ENCODE measurements around the gene ARHGEF19.
"Not testable (repeated sequence)": the region's sequence is repeated elsewhere in the genome, so short reads cannot be mapped to it uniquely, and the experiment has no call there.

ARHGEF19 gene
- total RNA-seq, result 8.1 to 11.1 (median 9.3) reads per million in 3 donors

DNA sequence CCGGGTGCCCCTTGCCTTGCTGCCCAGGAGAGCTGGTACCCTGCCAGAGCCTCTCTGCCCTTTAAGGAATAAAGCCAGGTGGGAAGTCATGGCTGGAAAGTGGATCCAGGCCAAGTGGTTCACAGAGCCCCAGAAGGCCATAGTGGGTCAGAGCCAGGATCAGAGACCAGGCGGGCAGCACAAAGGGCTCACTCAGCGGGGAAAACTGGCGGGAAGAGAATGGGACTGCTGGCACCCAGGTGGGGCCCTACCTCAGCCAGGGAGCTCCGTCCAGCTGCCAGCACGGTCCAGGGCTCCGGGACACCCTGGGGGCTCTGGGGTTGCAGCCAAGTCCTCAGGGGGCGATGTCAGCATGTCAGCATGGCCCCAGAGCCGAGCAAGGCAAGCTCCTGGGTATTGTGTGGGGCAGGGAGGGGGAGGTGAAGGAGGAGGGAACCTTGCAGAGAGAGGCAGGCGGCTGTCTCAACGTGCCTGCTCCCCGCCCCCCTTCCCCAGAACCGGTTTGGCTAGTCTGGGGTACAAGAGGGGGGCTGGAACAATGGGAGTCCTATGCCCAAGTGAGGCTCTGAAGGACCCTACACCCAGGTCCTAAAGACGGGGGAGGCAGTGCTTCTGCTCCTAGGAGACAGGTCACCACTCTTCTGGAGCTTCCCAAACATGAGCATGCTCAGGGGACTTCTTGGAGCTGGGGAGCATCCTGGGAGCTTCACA lies at the start of gene ARHGEF19:
Gene ARHGEF19, minus strand, starts transcription at position 402 of the 711 bp plus-strand sequence. CDS start 3,598 bp downstream, outside the sequence.
- Histone ChIP-seq H3K4me3 (ENCODE audit: insufficient read depth, low read depth, low read length, poor library complexity, severe bottlenecking) (no peak within 1 kb of the TSS), H3K9me3 (ENCODE audit: control insufficient read depth, low read length) (no peaks in the 10 kb centered on the region), H3K27ac (ENCODE audit: insufficient read depth, low read length, poor library complexity, severe bottlenecking) (no peak within 1 kb of the TSS), H3K36me3 (ENCODE audit: control insufficient read depth, insufficient read depth, low read length) (no peaks in the 10 kb centered on the region), H3K4me1 (ENCODE audit: control insufficient read depth, insufficient read depth, low read length, poor library complexity, severe bottlenecking) (peaks cover 15% of the 10 kb centered on the region), H3K27me3 (replicated peaks; ENCODE audit: control insufficient read depth, insufficient read depth, low read length, poor library complexity, severe bottlenecking) (no peaks in the 10 kb centered on the region)
- no peak for DNase-seq

DNA sequence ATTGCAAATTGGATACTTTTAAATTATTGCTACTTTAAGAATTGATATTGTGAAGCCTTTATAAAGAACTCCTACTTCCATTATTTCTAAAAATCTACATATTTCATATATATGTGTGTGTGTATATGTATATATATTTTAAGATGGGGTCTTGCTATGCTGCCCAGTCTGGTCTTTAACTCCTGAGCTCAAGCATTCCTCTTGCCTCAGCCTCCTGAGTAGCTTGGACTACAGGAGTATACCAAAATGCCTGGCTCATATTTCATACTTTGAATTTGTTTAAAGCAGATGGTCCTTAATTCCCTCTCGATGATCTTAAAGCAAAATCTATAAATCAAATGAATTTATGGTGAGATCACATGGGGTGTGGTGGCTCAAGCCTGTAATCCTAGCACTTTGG lies 49.6 kb upstream of the ARHGEF19 start:
- Histone ChIP-seq H3K36me3 (ENCODE audit: control insufficient read depth, insufficient read depth, low read length) (no peaks in the 10 kb centered on the region), H3K9me3 (ENCODE audit: control insufficient read depth, low read length) (no peaks in the 10 kb centered on the region), H3K27ac (ENCODE audit: insufficient read depth, low read length, poor library complexity, severe bottlenecking) (no peak overlapping the region), H3K27me3 (replicated peaks; ENCODE audit: control insufficient read depth, insufficient read depth, low read length, poor library complexity, severe bottlenecking) (no peaks in the 10 kb centered on the region), H3K4me3 (ENCODE audit: insufficient read depth, low read depth, low read length, poor library complexity, severe bottlenecking) (no peak overlapping the region), H3K4me1 (ENCODE audit: control insufficient read depth, insufficient read depth, low read length, poor library complexity, severe bottlenecking) (no peaks in the 10 kb centered on the region)
- DNase-seq, result no peak

DNA sequence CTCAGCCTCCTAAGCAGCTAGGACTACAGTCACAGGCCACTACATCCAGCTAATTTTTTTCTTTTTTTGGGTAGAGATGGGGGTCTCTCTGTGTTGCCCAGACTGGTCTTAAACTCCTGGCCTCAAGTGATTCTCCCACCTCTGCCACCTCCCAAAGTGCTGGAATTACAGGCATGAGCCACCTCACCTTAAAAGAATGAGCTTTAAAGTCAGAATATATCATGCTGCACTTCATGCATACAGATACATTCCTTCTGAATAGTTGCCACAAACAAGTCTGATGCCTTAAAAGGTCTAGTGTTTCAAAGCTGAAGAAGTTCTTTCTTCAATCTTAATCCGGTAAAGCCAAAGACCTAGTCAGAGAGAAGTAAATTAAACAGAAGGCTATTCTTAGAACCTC lies 48.4 kb upstream of the ARHGEF19 start:
- no peak overlapping the region for H3K27ac ChIP-seq (ENCODE audit: insufficient read depth, low read length, poor library complexity, severe bottlenecking)
- H3K27me3 ChIP-seq (replicated peaks; ENCODE audit: control insufficient read depth, insufficient read depth, low read length, poor library complexity, severe bottlenecking), result no peaks in the 10 kb centered on the region
- H3K9me3 ChIP-seq (ENCODE audit: control insufficient read depth, low read length), result no peaks in the 10 kb centered on the region
- DNase-seq, result no peak
- no peak overlapping the region for H3K4me3 ChIP-seq (ENCODE audit: insufficient read depth, low read depth, low read length, poor library complexity, severe bottlenecking)
- no peaks in the 10 kb centered on the region for H3K4me1 ChIP-seq (ENCODE audit: control insufficient read depth, insufficient read depth, low read length, poor library complexity, severe bottlenecking)
- H3K36me3 ChIP-seq (ENCODE audit: control insufficient read depth, insufficient read depth, low read length), result peaks cover 8% of the 10 kb centered on the region

DNA sequence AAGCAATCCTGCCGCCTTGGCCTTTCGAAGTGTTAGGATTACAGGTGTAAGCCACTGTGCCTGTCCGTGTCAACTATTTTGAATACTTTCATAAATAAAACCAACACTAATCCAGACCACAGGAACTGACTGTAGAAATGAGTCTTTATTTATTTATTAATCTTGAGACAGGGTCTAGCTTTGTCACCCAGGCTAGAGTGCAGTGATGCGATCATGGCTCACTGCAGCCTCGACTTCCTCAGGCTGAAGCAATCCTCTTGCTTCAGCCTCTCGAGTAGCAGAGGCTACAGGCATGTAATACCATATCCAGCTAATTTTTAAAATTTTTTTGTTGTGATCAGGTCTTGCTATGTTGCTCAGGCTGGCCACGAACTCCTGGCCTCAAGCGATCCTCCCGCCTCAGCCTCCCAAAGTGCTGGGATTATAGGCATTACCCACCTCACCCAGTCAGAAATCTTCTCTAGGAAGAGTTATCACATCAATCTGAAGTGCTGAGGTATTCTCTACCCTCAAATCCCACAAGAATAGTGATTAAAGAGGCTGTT lies 46.2 kb upstream of the ARHGEF19 start:
- no peak overlapping the region for H3K4me3 ChIP-seq (ENCODE audit: insufficient read depth, low read depth, low read length, poor library complexity, severe bottlenecking)
- no peaks in the 10 kb centered on the region for H3K4me1 ChIP-seq (ENCODE audit: control insufficient read depth, insufficient read depth, low read length, poor library complexity, severe bottlenecking)
- no peaks in the 10 kb centered on the region for H3K27me3 ChIP-seq (replicated peaks; ENCODE audit: control insufficient read depth, insufficient read depth, low read length, poor library complexity, severe bottlenecking)
- peaks cover 20% of the 10 kb centered on the region for H3K36me3 ChIP-seq (ENCODE audit: control insufficient read depth, insufficient read depth, low read length)
- H3K9me3 ChIP-seq (ENCODE audit: control insufficient read depth, low read length), result no peaks in the 10 kb centered on the region
- no peak overlapping the region for H3K27ac ChIP-seq (ENCODE audit: insufficient read depth, low read length, poor library complexity, severe bottlenecking)
- no peak for DNase-seq

DNA sequence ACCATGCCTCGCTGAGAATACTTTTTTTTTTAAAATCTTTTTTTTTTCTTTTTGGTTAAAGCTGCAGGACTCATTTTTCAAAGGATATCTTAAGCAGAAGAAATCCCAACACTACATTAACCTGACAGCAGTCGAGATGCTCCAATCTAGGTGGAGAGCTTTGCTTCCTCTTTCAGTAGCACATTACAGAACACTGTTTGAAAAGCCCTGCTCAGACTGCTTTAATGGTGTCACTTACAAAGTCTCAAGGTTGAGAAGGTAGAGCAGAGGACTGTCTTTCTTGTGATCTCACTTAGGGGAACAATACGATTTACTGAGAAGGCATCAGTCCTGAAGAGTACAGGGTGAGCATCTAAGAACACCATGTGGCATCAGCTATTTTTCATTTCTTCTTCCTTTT lies 45.5 kb upstream of the ARHGEF19 start:
- Histone ChIP-seq H3K27ac (ENCODE audit: insufficient read depth, low read length, poor library complexity, severe bottlenecking) (no peak overlapping the region), H3K4me3 (ENCODE audit: insufficient read depth, low read depth, low read length, poor library complexity, severe bottlenecking) (no peak overlapping the region), H3K36me3 (ENCODE audit: control insufficient read depth, insufficient read depth, low read length) (peaks cover 20% of the 10 kb centered on the region), H3K9me3 (ENCODE audit: control insufficient read depth, low read length) (no peaks in the 10 kb centered on the region), H3K27me3 (replicated peaks; ENCODE audit: control insufficient read depth, insufficient read depth, low read length, poor library complexity, severe bottlenecking) (no peaks in the 10 kb centered on the region), H3K4me1 (ENCODE audit: control insufficient read depth, insufficient read depth, low read length, poor library complexity, severe bottlenecking) (no peaks in the 10 kb centered on the region)
- DNase-seq, result no peak

DNA sequence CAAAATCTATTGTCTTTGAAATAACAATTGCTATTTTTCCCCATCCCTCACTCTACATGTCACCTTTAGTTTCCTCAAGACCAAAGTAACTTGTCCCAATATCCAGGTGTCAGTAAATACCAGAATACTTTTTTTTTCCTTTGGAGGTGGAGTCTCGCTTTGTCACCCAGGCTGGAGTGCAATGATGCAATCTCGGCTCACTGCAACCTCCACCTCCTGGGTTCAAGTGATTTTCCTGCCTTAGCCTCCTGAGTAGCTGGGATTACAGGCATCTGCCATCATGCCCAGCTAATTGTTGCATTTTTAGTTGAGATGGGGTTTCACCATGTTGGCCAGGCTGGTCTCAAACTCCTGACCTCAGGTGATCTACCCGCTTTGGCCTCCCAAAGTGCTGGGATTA lies 45.1 kb upstream of the ARHGEF19 start:
- not testable (repeated sequence) for H3K27me3 ChIP-seq (replicated peaks; ENCODE audit: control insufficient read depth, insufficient read depth, low read length, poor library complexity, severe bottlenecking); DNase-seq; H3K4me1 ChIP-seq (ENCODE audit: control insufficient read depth, insufficient read depth, low read length, poor library complexity, severe bottlenecking); H3K9me3 ChIP-seq (ENCODE audit: control insufficient read depth, low read length); H3K4me3 ChIP-seq (ENCODE audit: insufficient read depth, low read depth, low read length, poor library complexity, severe bottlenecking); H3K27ac ChIP-seq (ENCODE audit: insufficient read depth, low read length, poor library complexity, severe bottlenecking)
- H3K36me3 ChIP-seq (ENCODE audit: control insufficient read depth, insufficient read depth, low read length), result peaks cover 22% of the 10 kb centered on the region

DNA sequence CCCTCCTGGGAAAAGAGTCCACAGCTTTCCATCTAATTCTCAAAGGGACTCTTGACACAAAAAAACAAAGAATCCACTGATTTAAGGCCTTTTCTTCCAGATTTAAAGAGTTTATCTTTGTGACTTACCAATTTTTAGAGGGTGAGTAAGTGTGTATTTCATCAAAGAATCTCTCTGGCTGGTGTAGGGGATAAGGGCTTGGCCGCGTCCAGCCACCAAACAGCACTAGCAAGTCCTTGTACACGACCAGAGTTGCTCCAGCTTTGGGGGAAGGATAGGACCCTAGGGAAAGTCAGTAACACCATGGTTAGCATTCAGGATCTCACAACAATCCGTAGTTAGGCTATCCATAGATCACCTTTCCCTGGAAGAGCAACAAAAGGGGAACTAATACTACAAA lies 44.0 kb upstream of the ARHGEF19 start:
- Histone ChIP-seq H3K4me1 (ENCODE audit: control insufficient read depth, insufficient read depth, low read length, poor library complexity, severe bottlenecking) (no peaks in the 10 kb centered on the region), H3K27me3 (replicated peaks; ENCODE audit: control insufficient read depth, insufficient read depth, low read length, poor library complexity, severe bottlenecking) (no peaks in the 10 kb centered on the region), H3K27ac (ENCODE audit: insufficient read depth, low read length, poor library complexity, severe bottlenecking) (no peak overlapping the region), H3K9me3 (ENCODE audit: control insufficient read depth, low read length) (no peaks in the 10 kb centered on the region), H3K4me3 (ENCODE audit: insufficient read depth, low read depth, low read length, poor library complexity, severe bottlenecking) (no peak overlapping the region), H3K36me3 (ENCODE audit: control insufficient read depth, insufficient read depth, low read length) (peaks cover 31% of the 10 kb centered on the region)
- no peak for DNase-seq

DNA sequence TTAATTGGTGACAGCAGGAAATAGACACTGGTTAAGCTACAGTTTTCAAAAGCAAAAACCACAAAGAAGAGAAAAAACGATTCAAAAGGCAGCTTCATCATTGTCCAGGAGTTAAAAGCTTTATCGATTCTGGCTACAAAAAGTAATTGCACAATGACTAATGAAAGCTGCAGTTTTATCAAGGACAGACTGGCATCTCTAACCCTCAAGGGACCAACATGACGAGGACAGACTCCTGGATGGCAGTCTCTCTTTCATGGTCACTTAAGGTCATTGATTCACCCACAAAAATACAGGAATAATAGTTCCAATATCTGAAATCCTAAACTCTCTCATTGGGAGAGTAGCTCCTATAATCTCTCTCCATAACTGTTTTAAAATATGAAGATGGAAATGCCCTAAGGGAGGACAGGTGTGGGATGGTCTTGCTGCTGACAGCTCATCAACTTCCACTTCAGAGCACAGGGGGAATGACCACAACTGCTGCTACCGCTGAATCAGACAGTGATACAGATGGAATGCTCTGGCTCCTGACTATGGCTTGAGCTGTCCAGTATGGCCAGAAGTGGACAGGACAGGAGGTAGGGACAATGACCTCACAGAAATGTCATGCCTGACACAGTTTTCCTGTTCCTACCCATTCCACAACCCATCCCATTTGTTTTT lies 41.9 kb upstream of the ARHGEF19 start:
- H3K27me3 ChIP-seq (replicated peaks; ENCODE audit: control insufficient read depth, insufficient read depth, low read length, poor library complexity, severe bottlenecking), result no peaks in the 10 kb centered on the region
- no peaks in the 10 kb centered on the region for H3K4me1 ChIP-seq (ENCODE audit: control insufficient read depth, insufficient read depth, low read length, poor library complexity, severe bottlenecking)
- peaks cover 41% of the 10 kb centered on the region for H3K36me3 ChIP-seq (ENCODE audit: control insufficient read depth, insufficient read depth, low read length)
- DNase-seq, result no peak
- no peaks in the 10 kb centered on the region for H3K9me3 ChIP-seq (ENCODE audit: control insufficient read depth, low read length)
- H3K27ac ChIP-seq (ENCODE audit: insufficient read depth, low read length, poor library complexity, severe bottlenecking), result no peak overlapping the region
- H3K4me3 ChIP-seq (ENCODE audit: insufficient read depth, low read depth, low read length, poor library complexity, severe bottlenecking), result no peak overlapping the region

DNA sequence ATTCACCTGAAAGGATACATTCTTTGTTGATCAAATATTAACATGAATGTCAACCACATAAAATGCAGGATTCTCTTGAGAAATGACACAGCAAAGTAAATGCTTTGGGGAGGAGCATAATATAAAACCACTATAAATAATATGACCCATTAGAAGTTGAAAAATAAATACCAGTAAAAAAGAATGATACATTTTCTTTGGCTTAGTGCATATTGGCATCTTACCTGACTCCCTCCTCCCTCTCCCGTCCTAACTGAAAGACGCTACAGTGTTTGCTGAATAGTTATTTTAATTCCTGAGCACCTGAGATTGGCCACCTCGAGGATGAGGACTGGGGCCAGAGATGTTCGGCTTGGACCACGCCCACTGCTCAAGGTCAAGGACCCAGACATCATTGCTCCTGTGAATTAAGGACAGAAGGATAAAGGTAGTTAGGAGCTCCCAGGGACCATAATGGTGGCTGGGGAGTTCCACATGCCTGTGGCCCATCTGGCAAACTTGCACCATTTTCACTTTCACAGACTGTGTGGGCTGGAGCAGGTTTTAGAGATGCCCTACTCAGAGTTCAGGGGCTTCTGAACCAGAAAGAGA lies 41.0 kb upstream of the ARHGEF19 start:
- Histone ChIP-seq H3K36me3 (ENCODE audit: control insufficient read depth, insufficient read depth, low read length) (peaks cover 41% of the 10 kb centered on the region), H3K27ac (ENCODE audit: insufficient read depth, low read length, poor library complexity, severe bottlenecking) (no peak overlapping the region), H3K9me3 (ENCODE audit: control insufficient read depth, low read length) (no peaks in the 10 kb centered on the region), H3K27me3 (replicated peaks; ENCODE audit: control insufficient read depth, insufficient read depth, low read length, poor library complexity, severe bottlenecking) (no peaks in the 10 kb centered on the region), H3K4me3 (ENCODE audit: insufficient read depth, low read depth, low read length, poor library complexity, severe bottlenecking) (no peak overlapping the region), H3K4me1 (ENCODE audit: control insufficient read depth, insufficient read depth, low read length, poor library complexity, severe bottlenecking) (no peaks in the 10 kb centered on the region)
- DNase-seq, result no peak

DNA sequence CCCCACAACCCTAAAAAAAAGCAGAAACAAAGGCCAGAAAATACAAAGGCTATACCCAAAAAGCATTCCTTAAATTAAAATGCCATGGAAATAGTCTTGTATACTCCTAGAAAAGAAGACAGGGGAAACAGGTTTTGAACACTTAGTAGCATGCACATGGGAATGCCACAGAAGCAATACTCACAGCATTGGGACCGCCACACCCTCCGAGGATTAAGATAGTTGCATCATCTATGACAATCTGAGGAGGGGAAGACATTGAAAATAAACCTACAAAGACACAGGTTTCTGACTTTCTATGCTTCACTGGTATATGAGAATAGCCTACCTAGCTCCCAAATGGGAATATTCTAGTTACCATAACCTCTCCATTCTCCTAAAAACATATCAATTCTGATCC lies 40.5 kb upstream of the ARHGEF19 start:
- H3K9me3 ChIP-seq (ENCODE audit: control insufficient read depth, low read length), result no peaks in the 10 kb centered on the region
- peaks cover 41% of the 10 kb centered on the region for H3K36me3 ChIP-seq (ENCODE audit: control insufficient read depth, insufficient read depth, low read length)
- no peaks in the 10 kb centered on the region for H3K4me1 ChIP-seq (ENCODE audit: control insufficient read depth, insufficient read depth, low read length, poor library complexity, severe bottlenecking)
- H3K27me3 ChIP-seq (replicated peaks; ENCODE audit: control insufficient read depth, insufficient read depth, low read length, poor library complexity, severe bottlenecking), result no peaks in the 10 kb centered on the region
- H3K4me3 ChIP-seq (ENCODE audit: insufficient read depth, low read depth, low read length, poor library complexity, severe bottlenecking), result no peak overlapping the region
- DNase-seq, result no peak
- no peak overlapping the region for H3K27ac ChIP-seq (ENCODE audit: insufficient read depth, low read length, poor library complexity, severe bottlenecking)
